Measurements from ENCODE around the gene ENAH. TPM values are rescaled to one million over a fixed set of nuclear protein-coding genes. Genes with fewer than 3 reads are reported as not detected.
"Not testable (repeated sequence)": the region's sequence is repeated elsewhere in the genome, so short reads cannot be mapped to it uniquely, and the experiment has no call there.

Gene ENAH
- total and polyA plus RNA-seq, 9 of the 15 experiments (the other 6 are each of a cell fraction or from before 2014, with no cell fraction given): 0.03 to 1.2 (median 0.15) TPM

DNA sequence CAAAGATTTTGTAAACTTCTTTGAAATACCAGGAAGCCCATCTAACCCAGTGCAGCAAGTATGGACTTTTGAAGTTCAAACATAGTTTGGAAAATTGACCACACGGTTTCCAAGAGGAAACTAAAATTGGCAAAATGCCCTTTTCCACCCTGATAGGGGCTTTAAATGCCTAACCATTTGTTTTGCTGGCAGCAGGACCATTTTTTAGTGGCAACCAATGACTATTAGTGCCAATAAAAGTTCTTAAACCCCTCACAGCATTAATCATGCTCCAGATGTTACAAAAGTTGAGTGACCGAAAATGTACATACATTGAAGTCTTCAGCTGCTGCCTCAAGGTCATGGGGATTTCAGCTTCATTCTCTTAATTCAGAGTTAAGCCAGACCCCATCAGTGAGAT is 46.4 kb upstream of the ENAH start:
- Histone ChIP-seq H3K27ac (ENCODE audit: extremely low read depth, low read depth, low read length) (no peak overlapping the region), H4K20me1 (replicated peaks; ENCODE audit: control insufficient read depth, insufficient read depth, low read length) (no peaks in the 10 kb centered on the region), H3K4me1 (replicated peaks in 1 of 2; ENCODE audit: control insufficient read depth in 2 of 2, insufficient read depth in 2 of 2, low read length in 2 of 2) (no peaks in the 10 kb centered on the region), H3K9me1 (ENCODE audit: control insufficient read depth, insufficient read depth, low read length) (no peaks in the 10 kb centered on the region), H3K27me3 (ENCODE audit: control insufficient read depth in 2 of 2, insufficient read depth in 2 of 2, low read length in 2 of 2) (peaks cover 23 to 30% of the 10 kb centered on the region in 2 experiments), H3K4me3 (no peak overlapping the region), H3K36me3 (ENCODE audit: control insufficient read depth, insufficient read depth, low read length) (no peaks in the 10 kb centered on the region), H3K4me2 (ENCODE audit: insufficient read depth, low read length) (no peak overlapping the region), H3K9ac (ENCODE audit: insufficient read depth in 1 of 2, low read depth in 2 of 2, low read length in 2 of 2) (no peak overlapping the region), H3K9me3 (replicated peaks; ENCODE audit: control insufficient read depth, insufficient read depth, low read depth, low read length) (no peaks in the 10 kb centered on the region), H2AFZ (ENCODE audit: low read depth, low read length) (no peak overlapping the region), H3K79me2 (ENCODE audit: control insufficient read depth, insufficient read depth, low read length) (no peaks in the 10 kb centered on the region)
- BruUV-seq (replicated peaks): no TSS peak
- no peak for DNase-seq (ENCODE audit: extremely low read depth in 1 of 4, low spot score in 3 of 4)
- FAIRE-seq: no peak
- ChIA-PET CTCF (ENCODE audit: low intra/inter-chr PET ratio) (interaction anchor here (0.6 kb wide), 1 partner anchor 620 kb away, joined by 5 read pairs; no protein-coding TSS in a partner anchor), POLR2A (interaction anchor here (0.6 to 1.5 kb wide), 3 partner anchors 9 to 1216 kb away, joined by 3 to 4 read pairs (median 3); no protein-coding TSS in a partner anchor)
- intact Hi-C loops (cut with micrococcal nuclease) (no loop called here), in situ Hi-C loops (cut with MboI) (no loop called here)
- no peak for TF ChIP-seq KLF6 (CRISPR knock-in tag; IDR thresholded peaks at IDR 0.05; ENCODE audit: borderline replicate concordance)
- TF ChIP-seq DIDO1 (tag; IDR thresholded peaks at IDR 0.05; ENCODE audit: low read depth): no peak
- TF ChIP-seq SREBF1 (IDR thresholded peaks at IDR 0.05; ENCODE audit: borderline replicate concordance, low read depth, low read length): no peak
- TF ChIP-seq NFIC (IDR thresholded peaks at IDR 0.05): 0 out of 2 replicates have a peak, but pooled peaks have one; percentile 8
- no peak for TF ChIP-seq TBL1XR1 (IDR thresholded peaks at IDR 0.05; ENCODE audit: low read length in 2 of 2)
- 4% methylated on average over 2 of the region's 2 CpGs for WGBS (ENCODE audit: insufficient coverage, low coverage, missing lambda C conversion rate)
- no peak for ATAC-seq

DNA sequence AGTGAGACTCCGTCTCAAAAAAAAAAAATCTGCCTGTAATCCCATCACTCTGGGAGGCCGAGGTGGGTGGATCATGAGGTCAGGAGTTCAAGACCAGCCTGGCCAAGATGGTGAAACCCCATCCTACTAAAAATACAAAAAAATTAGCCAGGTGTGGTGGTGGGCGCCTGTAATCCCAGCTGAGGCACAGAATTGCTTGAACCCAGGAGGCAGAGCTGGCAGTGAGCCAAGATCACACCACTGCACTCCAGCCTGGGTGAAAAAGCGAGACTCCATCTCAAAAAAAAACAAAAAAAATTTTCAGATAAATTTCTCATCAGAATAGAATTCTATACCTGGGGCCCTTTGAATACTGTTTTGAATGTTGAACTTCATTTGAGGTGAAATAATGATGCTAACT is 45.3 kb upstream of the ENAH start:
- H3K27ac ChIP-seq (ENCODE audit: extremely low read depth, low read depth, low read length); H3K4me3 ChIP-seq; FAIRE-seq; H3K9me1 ChIP-seq (ENCODE audit: control insufficient read depth, insufficient read depth, low read length); BruUV-seq (replicated peaks); ATAC-seq; H3K79me2 ChIP-seq (ENCODE audit: control insufficient read depth, insufficient read depth, low read length); H3K4me1 ChIP-seq (replicated peaks in 1 of 2; ENCODE audit: control insufficient read depth in 2 of 2, insufficient read depth in 2 of 2, low read length in 2 of 2); H4K20me1 ChIP-seq (replicated peaks; ENCODE audit: control insufficient read depth, insufficient read depth, low read length); in situ Hi-C loops (cut with MboI); intact Hi-C loops (cut with micrococcal nuclease); H2AFZ ChIP-seq (ENCODE audit: low read depth, low read length); CTCF ChIA-PET (ENCODE audit: low intra/inter-chr PET ratio); H3K9me3 ChIP-seq (replicated peaks; ENCODE audit: control insufficient read depth, insufficient read depth, low read depth, low read length); DNase-seq (ENCODE audit: extremely low read depth in 1 of 4, low spot score in 3 of 4); H3K36me3 ChIP-seq (ENCODE audit: control insufficient read depth, insufficient read depth, low read length); H3K4me2 ChIP-seq (ENCODE audit: insufficient read depth, low read length); H3K9ac ChIP-seq (ENCODE audit: insufficient read depth in 1 of 2, low read depth in 2 of 2, low read length in 2 of 2): not testable (repeated sequence)
- TF ChIP-seq NFIC (IDR thresholded peaks at IDR 0.05) (peak; percentile 91), NFIX (CRISPR knock-in tag; IDR thresholded peaks at IDR 0.05; ENCODE audit: low read depth) (peak; percentile 71)
- H3K27me3 ChIP-seq (ENCODE audit: control insufficient read depth in 2 of 2, insufficient read depth in 2 of 2, low read length in 2 of 2): peaks cover 24 to 28% of the 10 kb centered on the region in 2 experiments
- POLR2A ChIA-PET: interaction anchor here (1.1 kb wide), 1 partner anchor 10 kb away, joined by 3 read pairs; no protein-coding TSS in a partner anchor
- 5% methylated on average over 4 of the region's 4 CpGs for WGBS (ENCODE audit: insufficient coverage, low coverage, missing lambda C conversion rate)
